ENCODE results near the gene GRAMD1A. TPM values are rescaled to one million over a fixed set of nuclear protein-coding genes. Genes with fewer than 3 reads are reported as not detected.
A peak's percentile ranks its signal among the peaks of the same experiment; 100 is the strongest.

GRAMD1A gene
- total and polyA plus RNA-seq, 9 of the 15 experiments (the other 6 are each of a cell fraction or from before 2014, with no cell fraction given) = 1.4 to 63.8 (median 38.5) TPM

GRCh38 chr19:35030257-35031071 is 30.3 kb downstream of the GRAMD1A start, which contains the start of gene SCN1B (continued):
- TF ChIP-seq TFAP4 (CRISPR knock-in tag; IDR thresholded peaks at IDR 0.05; ENCODE audit: borderline replicate concordance) (peak; percentile 32; the same call in 1 of the 2 replicates), GATAD2B (IDR thresholded peaks at IDR 0.05; ENCODE audit: borderline replicate concordance) (peak; percentile 61; the same call in 1 of the 2 replicates), CBFB (CRISPR knock-in tag; IDR thresholded peaks at IDR 0.05) (no peak), FOXM1 (IDR thresholded peaks at IDR 0.05; ENCODE audit: low read depth) (no peak), FOXM1 (CRISPR knock-in tag; IDR thresholded peaks at IDR 0.05; ENCODE audit: low read depth) (no peak), FOXA1 (IDR thresholded peaks at IDR 0.05; ENCODE audit: borderline replicate concordance) (no peak), MED1 (CRISPR knock-in tag; IDR thresholded peaks at IDR 0.05; ENCODE audit: borderline replicate concordance) (no peak), KDM2B (CRISPR knock-in tag; IDR thresholded peaks at IDR 0.05) (no peak), RFX1 (IDR thresholded peaks at IDR 0.05) (no peak), GABPA (tag; conservative IDR thresholded peaks at IDR 0.05; ENCODE audit: low read depth) (peak; percentile 83), ZFP36 (IDR thresholded peaks at IDR 0.05; ENCODE audit: low read depth, low read length, partially characterized antibody) (no peak), MTA1 (IDR thresholded peaks at IDR 0.05; ENCODE audit: borderline replicate concordance) (no peak), ZZZ3 (IDR thresholded peaks at IDR 0.05) (no peak), HCFC1 (IDR thresholded peaks at IDR 0.05; ENCODE audit: low read depth, low read length) (0 out of 2 replicates have a peak, but pooled peaks have one; percentile 2), FOXP1 (CRISPR knock-in tag; IDR thresholded peaks at IDR 0.05) (no peak), BACH1 (tag; IDR thresholded peaks at IDR 0.05) (no peak), SLC30A9 (CRISPR knock-in tag; IDR thresholded peaks at IDR 0.05) (no peak), RBBP5 (IDR thresholded peaks at IDR 0.05; ENCODE audit: borderline replicate concordance, insufficient read depth, low read length, poor library complexity, severe bottlenecking) (peak; percentile 35), GTF2E2 (tag; IDR thresholded peaks at IDR 0.05) (no peak), ZFPM2 (CRISPR knock-in tag; IDR thresholded peaks at IDR 0.05) (no peak), POLR3A (IDR thresholded peaks at IDR 0.05; ENCODE audit: borderline replicate concordance, extremely low read depth, insufficient read depth, insufficient read length) (no peak), ZNF184 (CRISPR knock-in tag; IDR thresholded peaks at IDR 0.05) (no peak), GTF2A2 (tag; IDR thresholded peaks at IDR 0.05) (no peak), SMAD2 (IDR thresholded peaks at IDR 0.05; ENCODE audit: low read depth, low read length) (no peak), ZNF57 (CRISPR knock-in tag; IDR thresholded peaks at IDR 0.05) (no peak), SNIP1 (IDR thresholded peaks at IDR 0.05; ENCODE audit: low read depth) (no peak), NFATC3 (IDR thresholded peaks at IDR 0.05) (no peak), FOXJ2 (tag; IDR thresholded peaks at IDR 0.05) (no peak), ZNF24 (IDR thresholded peaks at IDR 0.05) (no peak), NFIC (IDR thresholded peaks at IDR 0.05) (no peak), MCM7 (IDR thresholded peaks at IDR 0.05) (no peak)
